ENCODE results near the gene SRPK2.

DNA sequence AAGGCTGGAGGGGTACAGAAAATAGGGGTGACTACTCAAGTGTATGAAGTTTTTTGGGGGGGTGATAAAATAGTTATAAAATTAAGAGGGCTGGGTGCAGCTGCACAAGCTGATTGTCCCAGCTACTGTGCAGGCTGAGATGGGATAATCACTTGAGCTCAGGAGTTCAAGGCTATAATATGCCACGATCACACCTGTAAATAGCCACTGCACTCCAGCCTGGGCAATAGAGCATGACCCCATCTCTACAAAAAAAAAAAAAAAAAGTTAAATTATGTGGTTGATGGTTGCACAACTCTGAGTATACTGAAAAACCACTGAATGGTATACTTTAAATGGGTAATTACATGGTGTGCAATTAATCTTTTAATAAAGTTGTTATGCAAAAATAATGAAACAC lies 172.9 kb downstream of the SRPK2 start:
- TF ChIP-seq, protein P1, sequence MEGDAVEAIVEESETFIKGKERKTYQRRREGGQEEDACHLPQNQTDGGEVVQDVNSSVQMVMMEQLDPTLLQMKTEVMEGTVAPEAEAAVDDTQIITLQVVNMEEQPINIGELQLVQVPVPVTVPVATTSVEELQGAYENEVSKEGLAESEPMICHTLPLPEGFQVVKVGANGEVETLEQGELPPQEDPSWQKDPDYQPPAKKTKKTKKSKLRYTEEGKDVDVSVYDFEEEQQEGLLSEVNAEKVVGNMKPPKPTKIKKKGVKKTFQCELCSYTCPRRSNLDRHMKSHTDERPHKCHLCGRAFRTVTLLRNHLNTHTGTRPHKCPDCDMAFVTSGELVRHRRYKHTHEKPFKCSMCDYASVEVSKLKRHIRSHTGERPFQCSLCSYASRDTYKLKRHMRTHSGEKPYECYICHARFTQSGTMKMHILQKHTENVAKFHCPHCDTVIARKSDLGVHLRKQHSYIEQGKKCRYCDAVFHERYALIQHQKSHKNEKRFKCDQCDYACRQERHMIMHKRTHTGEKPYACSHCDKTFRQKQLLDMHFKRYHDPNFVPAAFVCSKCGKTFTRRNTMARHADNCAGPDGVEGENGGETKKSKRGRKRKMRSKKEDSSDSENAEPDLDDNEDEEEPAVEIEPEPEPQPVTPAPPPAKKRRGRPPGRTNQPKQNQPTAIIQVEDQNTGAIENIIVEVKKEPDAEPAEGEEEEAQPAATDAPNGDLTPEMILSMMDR (IDR thresholded peaks at IDR 0.05; ENCODE audit: low read depth, low read length), result no peak
- no peak for TF ChIP-seq POLR2A (IDR thresholded peaks at IDR 0.05; ENCODE audit: extremely low read depth, insufficient read length)
- TF ChIP-seq MYC (IDR thresholded peaks at IDR 0.05; ENCODE audit: low read depth, low read length), result no peak

Measured in NB4 (cell line).